Loucy (cell line): ENCODE measurements around the gene DAGLA.

Experiments used
- H2AFZ ChIP-seq: fragments of 200-600 bp; sonication (generic); 2 replicates; pipeline ENCODE4 v1.6.0; 2016; ENCODE audit warnings: antibody characterized with exemption, mild to moderate bottlenecking, low read length, moderate library complexity
- H3F3A ChIP-seq: fragments of 200-600 bp; 2 replicates; pipeline ENCODE4 v1.6.0; 2016; ENCODE audit warnings: antibody characterized with exemption, low read depth, mild to moderate bottlenecking
- H3K27me3 ChIP-seq: fragments of 200-600 bp; sonication (generic); 2 replicates; pipeline ENCODE4 v1.6.1; 2014; ENCODE audit warnings: low read length, mild to moderate bottlenecking; ENCODE audit not compliant: insufficient read depth, poor library complexity, severe bottlenecking
- H3K36me3 ChIP-seq: fragments of 200-600 bp; sonication (generic); 2 replicates; pipeline ENCODE4 v1.6.1; 2016; ENCODE audit warnings: low read length; ENCODE audit not compliant: insufficient read depth
- H3K4me1 ChIP-seq: fragments of 200-600 bp; sonication (generic); 2 replicates; pipeline ENCODE4 v1.5.1; 2014; ENCODE audit warnings: low read length, mild to moderate bottlenecking; ENCODE audit not compliant: insufficient read depth, poor library complexity, severe bottlenecking
- H3K4me2 ChIP-seq: fragments of 200-600 bp; sonication (generic); 2 replicates; pipeline ENCODE4 v1.6.0; 2014; ENCODE audit warnings: antibody characterized with exemption, low read length, low read depth, mild to moderate bottlenecking; ENCODE audit not compliant: poor library complexity, severe bottlenecking
- H3K4me3 ChIP-seq: fragments of 200-600 bp; sonication (generic); 2 replicates; pipeline ENCODE4 v1.5.1; 2014; ENCODE audit warnings: low read length, mild to moderate bottlenecking, mixed read lengths; ENCODE audit not compliant: poor library complexity, severe bottlenecking
- H3K79me2 ChIP-seq: fragments of 200-600 bp; sonication (generic); 2 replicates; pipeline ENCODE4 v1.6.1; 2014; ENCODE audit warnings: low read length; ENCODE audit not compliant: insufficient read depth
- H3K9ac ChIP-seq: fragments of 200-600 bp; sonication (generic); 2 replicates; pipeline ENCODE4 v1.6.0; 2014; ENCODE audit warnings: mild to moderate bottlenecking, low read depth, low read length, moderate library complexity; ENCODE audit not compliant: poor library complexity, severe bottlenecking
- H3K9me2 ChIP-seq: fragments of 200-600 bp; sonication (generic); replicated peaks from 2 replicates; pipeline ENCODE4 v1.6.1; 2016; ENCODE audit warnings: low read depth, low read length, mixed read lengths
- H3K9me3 ChIP-seq: fragments of 200-600 bp; sonication (generic); 2 replicates; pipeline ENCODE4 v1.6.1; 2014; ENCODE audit warnings: mild to moderate bottlenecking, antibody characterized with exemption, low read length, low read depth; ENCODE audit not compliant: insufficient read depth
- H4K20me1 ChIP-seq: fragments of 200-600 bp; sonication (generic); 2 replicates; pipeline ENCODE4 v1.6.0; 2014; ENCODE audit warnings: antibody characterized with exemption, low read length, mild to moderate bottlenecking; ENCODE audit not compliant: insufficient read depth, poor library complexity, severe bottlenecking
- CTCF ChIP-seq: fragments of 200-600 bp; sonication (generic); conservative IDR thresholded peaks from 2 replicates; pipeline ENCODE4 v1.5.1; 2014; ENCODE audit warnings: mild to moderate bottlenecking, antibody characterized with exemption, low read length
- EZH2phosphoT487 ChIP-seq: fragments of 200-600 bp; IDR thresholded peaks from 2 replicates; pipeline ENCODE4 v1.6.1; 2018; ENCODE audit warnings: antibody characterized with exemption, mild to moderate bottlenecking, moderate library complexity, borderline replicate concordance

The DAGLA gene

DNA sequence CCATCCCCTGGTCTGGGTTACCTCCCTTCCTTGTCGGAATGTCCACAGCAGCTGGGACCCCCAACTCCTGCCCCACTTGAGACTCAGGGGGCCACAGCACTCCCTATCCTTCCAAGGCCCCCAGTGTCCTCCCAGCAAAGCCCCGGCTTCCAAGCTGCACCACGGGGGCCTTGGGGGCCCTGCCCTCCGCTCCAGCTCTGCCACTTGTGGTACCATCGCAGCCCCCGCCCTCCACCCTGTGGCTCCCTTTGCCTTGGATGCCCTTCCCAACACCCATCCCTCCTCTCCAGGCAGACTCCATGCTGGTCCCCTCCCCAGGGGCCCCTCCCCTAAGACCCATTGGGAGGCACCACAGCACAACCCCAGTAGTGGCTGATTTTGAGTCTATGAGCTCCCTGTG lies 94.9 kb downstream of the DAGLA start:
- Histone ChIP-seq H3K36me3 (no peaks in the 10 kb centered on the region), H3F3A (no peaks in the 10 kb centered on the region), H3K9ac (no peak overlapping the region), H3K9me3 (no peaks in the 10 kb centered on the region), H3K4me1 (no peaks in the 10 kb centered on the region), H3K79me2 (no peaks in the 10 kb centered on the region), H2AFZ (no peak overlapping the region), H4K20me1 (no peaks in the 10 kb centered on the region), H3K4me3 (no peak overlapping the region), H3K27me3 (no peaks in the 10 kb centered on the region), H3K9me2 (no peaks in the 10 kb centered on the region), H3K4me2 (no peak overlapping the region)
- no peak for TF ChIP-seq CTCF
- TF ChIP-seq EZH2phosphoT487, result no peak

DNA sequence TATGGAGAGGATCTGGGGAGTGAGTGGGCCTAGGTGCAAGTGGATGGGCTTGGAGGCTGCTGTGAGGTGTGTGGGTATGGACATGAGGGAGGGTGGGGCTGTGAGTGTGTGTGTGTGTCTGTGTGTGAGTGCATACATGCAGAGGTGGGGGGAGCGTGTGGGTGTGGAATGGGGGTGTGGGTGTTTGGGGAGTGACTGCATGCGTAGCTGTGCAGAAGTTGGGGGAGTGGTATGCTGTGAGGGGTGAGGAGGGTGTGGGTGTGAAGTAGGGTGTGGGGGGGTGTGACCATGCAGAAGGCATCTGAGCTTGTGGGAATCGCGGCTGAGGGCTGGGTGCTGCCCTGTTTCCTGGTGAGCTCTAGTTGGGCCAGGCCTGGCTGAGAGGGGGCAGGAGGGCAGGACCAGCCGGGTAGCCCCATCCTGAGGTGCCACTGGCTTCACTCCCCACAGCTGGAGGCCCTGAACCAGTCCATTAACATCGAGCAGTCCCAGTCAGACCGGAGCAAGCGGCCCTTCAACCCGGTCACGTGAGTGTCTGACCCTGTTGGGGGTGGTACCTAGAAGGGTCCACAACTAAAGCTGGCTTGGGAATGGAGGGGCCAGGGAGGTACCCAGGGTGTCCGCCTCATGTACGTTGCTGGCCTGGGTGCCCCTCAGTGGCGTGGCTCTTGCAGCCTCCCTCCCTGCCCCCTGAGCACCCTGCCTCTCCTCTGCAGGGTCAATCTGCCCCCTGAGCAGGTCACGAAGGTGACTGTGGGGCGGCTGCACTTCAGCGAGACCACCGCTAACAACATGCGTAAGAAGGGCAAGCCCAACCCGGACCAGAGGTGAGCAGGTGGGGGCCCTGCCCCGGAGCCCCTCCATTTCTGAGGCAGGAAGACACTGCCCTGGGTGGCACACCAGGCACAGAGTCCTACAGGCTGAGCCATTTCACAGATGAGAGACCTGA lies 95.7 kb downstream of the DAGLA start:
- Histone ChIP-seq H3K9me2 (no peaks in the 10 kb centered on the region), H3K4me2 (no peak overlapping the region), H3K9ac (no peak overlapping the region), H3K36me3 (no peaks in the 10 kb centered on the region), H3K4me1 (no peaks in the 10 kb centered on the region), H3K27me3 (no peaks in the 10 kb centered on the region), H3K79me2 (no peaks in the 10 kb centered on the region), H3K4me3 (no peak overlapping the region), H2AFZ (no peak overlapping the region), H3K9me3 (no peaks in the 10 kb centered on the region), H3F3A (no peaks in the 10 kb centered on the region), H4K20me1 (no peaks in the 10 kb centered on the region)
- TF ChIP-seq EZH2phosphoT487, result no peak
- TF ChIP-seq CTCF, result no peak

GRCh38 chr11:61776561-61777075 lies 96.4 kb downstream of the DAGLA start:
- H3K9me3 ChIP-seq, result no peaks in the 10 kb centered on the region
- no peaks in the 10 kb centered on the region for H3K27me3 ChIP-seq
- H3K4me3 ChIP-seq, result no peak overlapping the region
- no peak overlapping the region for H3K4me2 ChIP-seq
- H3K4me1 ChIP-seq, result no peaks in the 10 kb centered on the region
- H3K9ac ChIP-seq, result no peak overlapping the region
- H3K9me2 ChIP-seq, result no peaks in the 10 kb centered on the region
- H3K79me2 ChIP-seq, result no peaks in the 10 kb centered on the region
- H4K20me1 ChIP-seq, result no peaks in the 10 kb centered on the region
- TF ChIP-seq EZH2phosphoT487 (no peak), CTCF (peak; percentile 83)
- H3K36me3 ChIP-seq, result no peaks in the 10 kb centered on the region
- H2AFZ ChIP-seq, result no peak overlapping the region
- no peaks in the 10 kb centered on the region for H3F3A ChIP-seq
